Motor neuron (in vitro differentiated cells): ENCODE results near the gene RPS17. TPM values are rescaled to one million over a fixed set of nuclear protein-coding genes. Genes with fewer than 3 reads are reported as not detected.
A peak's percentile ranks its signal among the peaks of the same experiment; 100 is the strongest.

Experiments
- ATAC-seq, 8 experiments: fragments of 200-7000 bp; cut with Tn5 transposase; replicated peaks in 6 of 8; 2 replicates each; pipeline ENCODE4 v1.8.0; 2021; ENCODE audit warnings: mild to moderate bottlenecking in 8 of 8, moderate library complexity in 8 of 8
- H3K27ac ChIP-seq, 2 donors: fragments of 250-450 bp; sonication (Bioruptor Pico); 2 replicates each; pipeline ENCODE4 v1.9.0; 2021; ENCODE audit warnings: antibody characterized with exemption in 2 of 2, mild to moderate bottlenecking in 2 of 2, moderate library complexity in 1 of 2
- H3K4me1 ChIP-seq, 2 donors: fragments of 250-450 bp; sonication (Bioruptor Pico); replicated peaks in 1 of 2; 2 replicates each; pipeline ENCODE4 v1.6.1; 2021; ENCODE audit warnings: antibody characterized with exemption in 2 of 2, mild to moderate bottlenecking in 2 of 2, moderate library complexity in 1 of 2
- H3K4me3 ChIP-seq, 5 donors: fragments of 250-450 bp; sonication (Bioruptor Pico); 2 replicates each; pipeline ENCODE4 v1.9.0; 2021; ENCODE audit warnings: antibody characterized with exemption in 5 of 5, mild to moderate bottlenecking in 5 of 5, moderate library complexity in 4 of 5
- WGBS, 10 experiments: fragments of 450-650 bp; shearing (Covaris generic); methylation state at CpG; one replicate each; pipeline ENCODE4 v1.0.0; 2022; 5-methylcytosine and 5-hydroxymethylcytosine counted together
- in situ Hi-C, 9 experiments: fragments of 400-800 bp; cut with MboI; loops; one replicate each; pipeline ENCODE4 v1.15.0; 2021; ENCODE audit warnings: low sequenced_read_pairs in 9 of 9, low pct_unique_long_range_greater_than_20kb in 2 of 9; ENCODE audit not compliant: unreplicated experiment in 9 of 9
- total RNA-seq, 8 experiments: library from RNA; unstranded; fragments of 300-600 nt; gene quantifications; 2 replicates each; pipeline versions ENCODE4 v1.2.3 to v1.2.4, GENCODE V29; 2022

RPS17 gene
- total RNA-seq = 1,000 to 10,000 TPM; 3,134 to 7,614 (median 5,651) TPM

DNA sequence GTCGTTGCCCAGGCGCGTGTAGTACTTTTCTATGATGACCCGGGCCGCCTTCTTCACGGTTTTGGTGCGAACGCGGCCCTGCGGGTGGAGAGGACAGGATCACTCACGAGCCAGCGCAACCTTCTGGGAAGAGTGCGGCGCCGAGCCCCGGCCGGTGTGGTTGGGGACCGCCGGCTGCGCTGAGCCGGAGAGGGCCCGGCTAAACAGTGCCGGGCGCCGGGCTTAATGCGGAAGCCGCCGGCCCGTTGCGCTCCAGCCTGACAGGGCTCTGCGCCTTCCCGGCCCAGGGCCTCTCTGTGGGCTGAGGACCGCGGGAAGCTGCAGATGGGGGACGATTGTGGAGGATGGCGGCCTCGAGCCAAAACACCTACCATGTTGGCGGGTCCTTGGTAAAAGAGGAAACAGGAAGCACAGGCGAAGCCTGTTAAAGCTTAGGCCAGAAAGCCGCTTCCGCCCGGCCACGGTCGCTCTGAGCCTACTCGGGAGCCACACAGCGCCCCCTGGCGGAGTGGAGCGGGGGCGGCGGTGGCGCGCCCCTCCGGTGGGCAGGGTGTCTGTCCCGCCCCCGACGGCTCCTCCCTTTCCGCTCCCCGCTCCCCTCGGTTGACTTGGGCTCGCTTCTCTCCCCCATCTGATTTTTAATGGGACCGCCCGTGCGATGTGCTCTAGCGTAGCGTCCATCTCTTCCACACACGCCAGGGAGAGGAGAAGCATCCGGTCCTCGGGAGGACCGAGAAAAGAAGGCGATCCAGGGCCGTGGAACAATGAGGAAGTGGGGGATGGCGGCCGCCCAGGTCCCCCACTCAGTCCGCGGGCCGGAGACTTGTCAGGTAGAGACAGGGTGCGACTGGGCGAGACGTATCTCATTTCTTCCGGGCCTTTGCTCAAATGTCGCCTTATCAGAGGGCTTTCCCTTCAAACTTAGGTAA, at the start of gene RPS17:
RPS17 (minus strand) TSS at position 403 of the 929 bp plus-strand sequence; CDS start at position 374, 29 bp downstream.
- in situ Hi-C loops = loop anchor here in 1 of 9 experiments (25.0 kb wide), 1 partner anchor 472 kb away; the partner anchor contains the start of gene C15orf40
- WGBS, 10 experiments = 0 to 14% (median 1%) methylated on average over 1 to 26 of the region's 81 CpGs; no CpG with 5 or more reads in 4 of the 10 experiments
- ATAC-seq = peak; percentile 85 to 98 (median 96)

DNA sequence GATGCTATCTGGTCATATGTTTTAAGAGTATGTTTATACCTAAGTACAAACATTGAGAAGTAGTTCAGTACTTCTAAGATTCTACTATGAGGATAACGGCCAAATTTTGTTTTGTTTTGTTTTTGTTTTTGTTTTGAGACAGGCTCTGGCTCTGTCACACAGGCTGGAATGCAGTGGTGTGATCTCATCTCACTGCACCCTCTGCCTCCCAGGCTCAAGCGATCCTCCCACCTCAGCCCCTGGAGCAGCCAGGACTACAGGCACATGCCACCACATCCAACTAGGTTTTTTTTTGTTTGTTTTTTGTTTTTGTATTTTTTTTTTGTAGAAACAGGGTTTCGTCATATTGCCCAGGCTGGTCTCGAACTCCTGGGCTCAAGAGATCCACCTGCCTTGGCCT, 47.5 kb upstream of the RPS17 start:
- Histone ChIP-seq H3K27ac (no peak overlapping the region), H3K4me3 (no peak overlapping the region), H3K4me1 (no peaks in the 10 kb centered on the region)
- WGBS, 10 experiments = 14 to 85% (median 75%) methylated on average over 1 to 4 of the region's 4 CpGs; no CpG with 5 or more reads in 2 of the 10 experiments
- ATAC-seq = no peak
- in situ Hi-C loops = loop anchor here in 1 of 9 experiments (25.0 kb wide), 1 partner anchor 399 kb away; the partner anchor contains the start of gene RAMAC

More for the DNA sequence above, at the start of gene RPS17:
- Histone ChIP-seq H3K27ac (peak within 1 kb of the TSS; percentile 81 to 84), H3K4me1 (peaks cover 11 to 13% of the 10 kb centered on the region in 2 donors), H3K4me3 (peak within 1 kb of the TSS; percentile 56 to 91 (median 79))

DNA sequence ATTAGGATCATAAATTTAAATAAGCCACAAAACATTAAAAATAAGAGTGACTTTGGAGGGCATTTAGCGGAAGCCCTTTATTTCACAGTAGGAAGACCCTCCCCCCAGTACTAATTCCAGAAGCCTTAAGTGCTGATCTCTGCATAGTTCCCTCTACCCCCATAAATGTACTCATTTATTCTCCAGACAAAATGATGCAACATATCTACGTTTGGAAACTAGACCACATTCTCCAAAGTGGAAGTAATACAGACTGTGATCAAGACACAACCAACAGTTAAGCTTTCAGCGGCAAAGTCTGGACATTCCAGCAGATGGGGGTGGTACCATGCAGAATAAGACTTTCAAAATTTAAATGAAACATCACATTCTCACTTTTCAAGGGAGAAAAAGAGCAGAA, 44.8 kb upstream of the RPS17 start:
- H3K27ac ChIP-seq = no peak overlapping the region
- WGBS, 10 experiments = 0 to 100% (median 53%) methylated on average over 1 to 3 of the region's 3 CpGs
- H3K4me3 ChIP-seq = no peak overlapping the region
- no peaks in the 10 kb centered on the region for H3K4me1 ChIP-seq
- in situ Hi-C loops = loop anchor here in 1 of 9 experiments (25.0 kb wide), 1 partner anchor 402 kb away; the partner anchor contains the start of gene RAMAC
- ATAC-seq = peak in 5 of 8 experiments; percentile 26 to 89 (median 43)

DNA sequence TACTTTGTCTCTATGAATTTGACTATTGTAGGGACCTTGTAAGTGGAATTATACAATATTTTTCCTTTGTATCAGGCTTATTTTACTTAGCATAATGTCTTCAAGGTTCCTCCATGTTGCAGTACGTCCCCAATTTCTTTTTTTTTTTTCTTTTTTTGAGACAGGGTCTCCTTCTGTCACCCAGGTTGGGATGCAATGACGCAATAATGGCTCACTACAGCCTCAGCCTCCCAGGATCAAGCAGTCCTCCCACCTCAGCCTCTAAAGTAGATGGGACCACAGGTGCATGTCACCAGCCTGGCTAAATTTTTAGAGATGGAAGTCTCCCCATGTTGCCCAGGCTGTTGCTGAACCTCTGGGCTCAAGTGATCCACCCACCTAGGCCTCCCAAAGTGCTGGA, 40.5 kb upstream of the RPS17 start:
- no peak overlapping the region for H3K4me3 ChIP-seq

DNA sequence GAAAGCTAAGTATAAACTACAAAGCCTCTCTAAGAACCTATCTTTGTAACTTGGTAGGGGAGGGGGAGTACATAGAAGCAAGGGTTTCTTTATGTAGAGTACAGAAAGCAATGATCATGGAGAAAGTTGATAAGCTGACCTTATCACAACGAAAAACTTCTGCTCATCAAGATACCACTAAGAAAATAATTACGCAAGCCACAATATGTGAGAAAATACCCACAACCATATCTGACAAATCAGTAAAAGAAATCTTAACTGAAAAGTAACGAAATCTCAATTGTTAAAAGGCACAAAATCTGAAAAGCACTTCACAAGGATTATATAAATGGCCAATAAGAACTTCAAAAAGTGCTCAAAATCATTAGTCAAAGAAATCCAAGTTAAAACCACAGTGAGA, 35.1 kb upstream of the RPS17 start:
- WGBS, 10 experiments = 57 to 87% (median 80%) methylated on average over 1 to 3 of the region's 3 CpGs
- in situ Hi-C loops = loop anchor here in 1 of 9 experiments (25.0 kb wide), 1 partner anchor 412 kb away; the partner anchor contains the start of gene RAMAC
- H3K27ac ChIP-seq = no peak overlapping the region

More for the DNA sequence above, 40.5 kb upstream of the RPS17 start:
- WGBS, 10 experiments = 40 to 91% (median 78%) methylated on average over 1 to 2 of the region's 2 CpGs
- ATAC-seq = no peak
- Histone ChIP-seq H3K27ac (no peak overlapping the region), H3K4me1 (no peaks in the 10 kb centered on the region)
- in situ Hi-C loops = loop anchor here in 1 of 9 experiments (25.0 kb wide), 1 partner anchor 407 kb away; the partner anchor contains the start of gene RAMAC

DNA sequence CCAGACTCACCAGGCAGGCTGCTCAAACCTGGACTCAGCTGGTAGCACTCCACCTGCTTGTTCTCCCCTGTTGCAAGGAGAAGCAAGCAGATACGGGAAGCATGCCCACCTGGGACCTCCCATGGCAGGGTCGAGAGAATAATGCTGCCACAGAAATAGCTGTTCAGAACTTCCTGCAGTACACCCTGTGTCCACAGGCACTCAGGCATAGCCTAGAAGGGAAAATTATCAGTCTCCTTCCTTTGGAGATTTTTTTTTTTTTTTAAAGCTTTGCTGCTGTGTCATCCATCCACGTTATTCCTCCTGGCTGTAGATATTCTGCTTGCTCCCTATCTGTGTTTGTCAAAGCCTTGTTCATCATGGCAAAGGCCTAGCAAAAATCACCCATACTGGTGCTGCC, 32.7 kb upstream of the RPS17 start:
- peaks cover 24 to 25% of the 10 kb centered on the region in 2 donors for H3K4me1 ChIP-seq
- no peak overlapping the region for H3K4me3 ChIP-seq
- ATAC-seq = peak in 2 of 8 experiments; percentile 4 to 6
- in situ Hi-C loops = no loop called here
- no peak overlapping the region for H3K27ac ChIP-seq
- WGBS, 10 experiments = 20 to 94% (median 68%) methylated on average over 1 to 3 of the region's 3 CpGs; no CpG with 5 or more reads in 3 of the 10 experiments

More for the DNA sequence above, 35.1 kb upstream of the RPS17 start:
- no peak for ATAC-seq
- no peak overlapping the region for H3K4me3 ChIP-seq
- peaks cover 18% of the 10 kb centered on the region in 2 donors for H3K4me1 ChIP-seq

DNA sequence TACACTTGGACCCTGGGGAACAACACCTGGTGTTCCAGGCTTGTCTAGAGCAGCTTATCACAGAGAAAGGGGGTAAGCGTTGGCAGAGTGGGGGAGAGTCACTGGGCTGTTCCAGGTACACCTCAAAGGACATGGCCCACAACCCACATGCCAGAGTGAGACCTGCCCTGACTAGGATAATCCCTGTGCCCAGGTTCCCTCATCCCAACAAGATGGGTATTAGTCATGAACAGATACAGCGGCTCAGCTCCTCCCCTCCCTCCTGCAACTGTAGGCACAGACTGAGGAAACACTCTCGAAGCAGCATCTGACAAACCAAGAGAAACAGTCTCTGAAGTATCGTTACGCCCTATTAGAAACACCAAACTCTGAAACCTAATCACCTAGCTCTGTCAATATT, 32.1 kb upstream of the RPS17 start:
- Histone ChIP-seq H3K4me1 (peaks cover 24 to 25% of the 10 kb centered on the region in 2 donors), H3K27ac (peak overlapping the region in 1 of 2 donors; percentile 75), H3K4me3 (no peak overlapping the region)
- in situ Hi-C loops = no loop called here
- WGBS, 10 experiments = 30 to 100% (median 77%) methylated on average over 1 to 4 of the region's 5 CpGs; no CpG with 5 or more reads in 4 of the 10 experiments
- peak in 7 of 8 experiments; percentile 5 to 18 (median 13) for ATAC-seq

DNA sequence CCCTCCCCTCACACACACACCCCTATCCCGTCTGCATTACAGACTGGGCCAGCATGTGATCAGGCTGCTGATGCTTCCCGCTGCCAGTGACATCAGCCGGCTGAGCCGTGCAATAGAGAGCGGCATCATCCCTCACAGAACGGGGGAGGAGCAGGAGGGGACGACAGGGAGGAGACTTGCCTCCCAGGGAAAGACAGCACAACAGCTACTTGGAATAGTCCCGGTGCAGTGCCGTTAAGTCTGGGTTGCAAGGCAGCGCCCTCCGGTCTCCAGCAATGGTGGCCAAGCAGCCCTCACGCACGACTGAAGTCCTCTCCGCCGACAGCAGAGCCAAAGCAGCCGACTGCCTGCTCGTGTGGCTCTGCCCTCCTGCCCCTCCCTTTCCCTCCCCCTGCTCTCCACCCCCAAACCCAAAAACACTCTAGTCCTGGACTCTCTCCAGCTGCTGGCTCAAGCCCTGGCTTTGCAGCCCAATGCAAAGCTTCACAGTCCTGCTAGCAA, 31.5 kb upstream of the RPS17 start:
- WGBS, 10 experiments = 0 to 17% (median 0%) methylated on average over 1 to 4 of the region's 17 CpGs; no CpG with 5 or more reads in 6 of the 10 experiments
- in situ Hi-C loops = no loop called here
- ATAC-seq = peak; percentile 87 to 98 (median 96)
- Histone ChIP-seq H3K4me3 (peak overlapping the region; percentile 9 to 39 (median 28)), H3K4me1 (peaks cover 24 to 25% of the 10 kb centered on the region in 2 donors), H3K27ac (peak overlapping the region in 1 of 2 donors; percentile 75)

DNA sequence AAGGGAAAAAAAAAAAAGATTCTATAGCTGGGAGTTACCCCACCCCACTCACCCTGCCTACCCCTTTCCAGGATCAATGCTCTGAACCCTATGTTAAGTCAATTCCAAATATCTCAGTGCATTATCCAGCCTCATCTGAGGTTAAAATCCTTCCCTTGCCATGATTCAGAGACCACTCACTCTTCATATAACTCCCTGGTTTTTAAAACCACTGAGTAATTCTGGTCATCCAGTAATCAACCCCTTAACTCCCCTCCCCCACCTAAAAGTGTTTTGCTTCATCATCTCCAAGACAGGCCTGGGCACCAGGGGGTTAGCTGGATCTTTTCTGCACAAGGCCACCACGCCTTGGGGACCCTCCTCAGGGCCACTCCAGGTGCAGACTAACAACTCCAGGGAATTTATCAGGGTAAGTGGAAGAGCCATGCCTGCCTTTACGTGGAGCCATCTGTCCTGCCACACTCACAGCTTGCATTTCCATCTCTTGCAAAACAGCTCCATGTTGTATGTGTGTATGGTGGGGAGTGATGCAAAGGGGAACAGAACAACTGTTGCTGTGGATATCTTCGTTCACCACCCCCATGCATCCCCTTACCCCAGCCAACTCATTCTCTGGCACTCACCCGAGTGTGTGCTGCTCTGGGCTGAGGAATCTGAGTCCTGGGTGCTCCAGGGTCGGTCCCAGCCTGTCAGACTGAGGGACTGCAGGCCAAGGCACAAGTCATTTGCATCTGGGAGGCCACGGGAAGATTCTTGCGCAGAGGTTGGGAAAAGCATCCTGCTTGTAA, 30.7 kb upstream of the RPS17 start:
- Histone ChIP-seq H3K4me1 (peaks cover 24 to 25% of the 10 kb centered on the region in 2 donors), H3K27ac (peak overlapping the region; percentile 32 to 75), H3K4me3 (peak overlapping the region; percentile 9 to 39 (median 28))
- peak in 6 of 8 experiments; percentile 3 to 64 (median 56) for ATAC-seq
- WGBS, 10 experiments = 7 to 59% (median 32%) methylated on average over 2 to 6 of the region's 7 CpGs; no CpG with 5 or more reads in 4 of the 10 experiments
- in situ Hi-C loops = no loop called here

DNA sequence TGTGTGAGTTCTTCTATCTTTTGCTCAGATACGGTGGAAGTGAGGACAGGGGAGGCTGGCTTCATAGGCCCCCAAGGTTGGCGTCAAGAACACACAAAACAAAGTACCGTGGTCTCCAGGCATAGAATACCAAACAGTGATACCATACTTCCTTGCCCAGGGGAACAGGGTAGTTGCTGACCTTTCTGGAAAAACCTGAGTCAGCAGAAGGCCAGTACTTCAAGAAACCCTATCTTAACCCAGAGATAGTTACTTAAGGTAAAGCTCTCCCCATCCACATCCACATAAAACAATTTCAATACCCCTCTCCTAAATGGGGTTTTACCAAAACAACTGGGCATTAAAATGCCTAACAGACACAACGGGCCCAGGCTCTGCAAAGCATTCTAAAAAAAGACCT, 29.6 kb upstream of the RPS17 start:
- peaks cover 24 to 25% of the 10 kb centered on the region in 2 donors for H3K4me1 ChIP-seq
- no peak overlapping the region for H3K27ac ChIP-seq
- ATAC-seq = no peak
- peak overlapping the region in 3 of 5 donors; percentile 28 to 39 (median 37) for H3K4me3 ChIP-seq
- WGBS, 10 experiments = 13 to 100% (median 94%) methylated on average over 1 to 4 of the region's 4 CpGs; no CpG with 5 or more reads in 3 of the 10 experiments
- in situ Hi-C loops = no loop called here

DNA sequence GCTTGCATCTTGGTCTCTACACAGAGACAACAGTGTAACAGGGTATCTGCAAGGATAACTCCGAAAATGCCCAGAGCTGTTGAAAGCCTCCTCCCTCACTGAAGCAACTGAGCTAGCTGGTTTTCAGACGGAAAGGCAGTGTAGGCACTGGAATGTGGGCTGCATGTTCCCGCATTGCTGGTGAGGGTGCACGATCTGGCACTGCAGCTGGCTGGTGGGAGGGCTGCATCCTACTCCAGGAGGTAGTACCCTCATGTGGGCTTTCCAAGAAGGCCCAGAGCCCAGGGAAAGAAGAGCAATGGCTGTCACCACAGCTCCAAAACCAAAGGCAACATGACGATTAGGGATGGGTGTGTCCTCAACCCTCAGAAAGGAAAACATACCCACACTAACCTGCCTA, 28.7 kb upstream of the RPS17 start:
- no peak for ATAC-seq
- H3K27ac ChIP-seq = no peak overlapping the region
- in situ Hi-C loops = no loop called here
- WGBS, 10 experiments = 62 to 100% (median 90%) methylated on average over 1 to 5 of the region's 5 CpGs; no CpG with 5 or more reads in 4 of the 10 experiments
- H3K4me3 ChIP-seq = no peak overlapping the region
- peaks cover 24 to 25% of the 10 kb centered on the region in 2 donors for H3K4me1 ChIP-seq

DNA sequence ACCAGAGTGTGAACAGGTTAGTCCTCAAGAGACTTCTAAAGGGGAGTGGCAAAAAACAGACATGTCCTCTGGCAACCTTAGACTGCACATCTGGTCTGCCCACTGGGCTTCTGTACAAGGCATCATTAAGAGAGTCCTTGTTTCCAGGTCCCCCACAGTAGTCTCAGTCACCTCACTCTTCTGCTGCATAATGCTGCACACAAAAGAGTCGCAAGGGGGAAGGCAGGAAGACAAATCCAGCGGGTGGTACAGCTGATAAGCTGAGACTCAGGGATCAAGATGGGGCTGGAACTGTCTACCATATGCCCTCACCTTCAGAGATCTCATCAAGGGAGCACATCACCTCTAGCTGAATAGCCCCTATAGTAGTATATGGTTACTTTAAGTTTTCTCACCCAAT, 27.4 kb upstream of the RPS17 start:
- 79 to 100% (median 94%) methylated on average over 1 to 2 of the region's 2 CpGs; no CpG with 5 or more reads in 5 of the 10 experiments for WGBS, 10 experiments
- no peak for ATAC-seq
- in situ Hi-C loops = no loop called here

More for the DNA sequence above, 27.4 kb upstream of the RPS17 start:
- Histone ChIP-seq H3K4me3 (no peak overlapping the region), H3K27ac (no peak overlapping the region), H3K4me1 (peaks cover 24 to 25% of the 10 kb centered on the region in 2 donors)
